PFSK-1 (cell line): Measurements from ENCODE around the gene RBBP8.

Source experiments
- POLR2AphosphoS5 ChIP-seq: IDR thresholded peaks from 2 replicates; pipeline ENCODE4 v1.6.1; 2012; ENCODE audit warnings: low read depth, mild to moderate bottlenecking, control low read depth, low read length, moderate library complexity
- SIN3A ChIP-seq: IDR thresholded peaks from 2 replicates; pipeline ENCODE4 v1.6.1; 2012; ENCODE audit warnings: mild to moderate bottlenecking, low read length, moderate library complexity, borderline replicate concordance; ENCODE audit not compliant: insufficient read depth
- TAF1 ChIP-seq: IDR thresholded peaks from 2 replicates; pipeline ENCODE4 v1.6.1; 2012; ENCODE audit warnings: low read length, control low read depth, borderline replicate concordance; ENCODE audit not compliant: insufficient read depth

DNA sequence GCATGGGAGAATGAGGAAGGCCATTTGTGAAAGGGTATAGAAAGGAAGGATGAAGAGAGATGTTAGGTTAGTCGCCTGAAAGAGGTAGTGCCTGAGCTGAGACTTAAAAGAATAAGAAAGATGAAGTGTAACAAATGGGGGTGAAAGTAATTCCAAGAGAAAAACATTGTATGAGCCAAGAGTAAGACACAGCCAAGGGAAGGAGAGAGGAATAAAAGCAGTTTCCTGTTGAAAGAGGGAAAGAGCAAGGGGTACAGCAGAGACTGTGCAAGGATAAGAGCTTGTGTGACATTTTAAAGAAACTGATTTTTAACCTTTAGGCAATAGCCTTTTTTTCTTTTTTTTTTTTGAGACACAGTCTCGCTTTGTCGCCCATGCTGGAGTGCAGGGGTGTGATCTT lies 4.8 kb upstream of the RBBP8 start:
- TF ChIP-seq POLR2AphosphoS5, result no peak
- no peak for TF ChIP-seq SIN3A
- TF ChIP-seq TAF1, result no peak
